PC-9 (cell line): ENCODE data around the gene MRPL14.

Experiments used
- CTCF ChIP-seq: fragments of 200-600 bp; sonication (generic); conservative IDR thresholded peaks from 2 replicates; pipeline ENCODE4 v1.6.1; 2017; ENCODE audit warnings: mixed run types, antibody characterized with exemption, mild to moderate bottlenecking, moderate library complexity
- EZH2 ChIP-seq: fragments of 200-600 bp; sonication (generic); IDR thresholded peaks from 2 replicates; pipeline ENCODE4 v1.8.0; 2017; ENCODE audit warnings: antibody characterized with exemption, low read depth

GRCh38 chr6:44078219-44078826 lies 48.9 kb downstream of the MRPL14 start:
- TF ChIP-seq CTCF, result no peak
- no peak for TF ChIP-seq EZH2
